KMS-11 (cell line): Measurements from ENCODE around the gene LRFN3.

ENCODE experiments used
- H2AFZ ChIP-seq: fragments of 200-600 bp; sonication (generic); 2 replicates; pipeline ENCODE4 v1.6.1; 2016; ENCODE audit warnings: antibody characterized with exemption, mixed run types, low read depth
- H3K27ac ChIP-seq: fragments of 200-600 bp; sonication (generic); 2 replicates; pipeline ENCODE4 v1.6.1; 2016; ENCODE audit warnings: mild to moderate bottlenecking, mixed run types
- H3K27me3 ChIP-seq: fragments of 200-600 bp; sonication (generic); 2 replicates; pipeline ENCODE4 v1.6.1; 2017; ENCODE audit warnings: mild to moderate bottlenecking, low read depth, mixed run types, moderate library complexity; ENCODE audit not compliant: insufficient read depth
- H3K36me3 ChIP-seq: fragments of 200-600 bp; sonication (generic); 2 replicates; pipeline ENCODE4 v1.6.1; 2017; ENCODE audit warnings: mild to moderate bottlenecking, mixed run types; ENCODE audit not compliant: insufficient read depth
- H3K4me1 ChIP-seq: fragments of 200-600 bp; sonication (generic); 2 replicates; pipeline ENCODE4 v1.6.1; 2016; ENCODE audit warnings: mild to moderate bottlenecking, low read depth, mixed run types; ENCODE audit not compliant: poor library complexity, severe bottlenecking
- H3K4me2 ChIP-seq: fragments of 200-600 bp; sonication (generic); 2 replicates; pipeline ENCODE4 v1.7.0; 2016; ENCODE audit warnings: mild to moderate bottlenecking, mixed run types
- H3K4me3 ChIP-seq: fragments of 200-600 bp; sonication (generic); IDR thresholded peaks from 2 replicates; pipeline ENCODE4 v1.6.1; 2017; ENCODE audit warnings: low read depth, low read length, mixed read lengths; ENCODE audit not compliant: insufficient read depth
- H3K79me2 ChIP-seq: fragments of 200-600 bp; sonication (generic); 2 replicates; pipeline ENCODE4 v1.6.1; 2016; ENCODE audit warnings: low read depth, mixed run types; ENCODE audit not compliant: insufficient read depth
- H3K9ac ChIP-seq: fragments of 200-600 bp; sonication (generic); 2 replicates; pipeline ENCODE4 v1.6.1; 2016; ENCODE audit warnings: mild to moderate bottlenecking, mixed run types
- H4K20me1 ChIP-seq: fragments of 200-600 bp; sonication (generic); 2 replicates; pipeline ENCODE4 v1.6.1; 2016; ENCODE audit warnings: mild to moderate bottlenecking, mixed run types; ENCODE audit not compliant: insufficient read depth
- TF ChIP-seq, protein P1 (sequence below): fragments of 200-600 bp; sonication (generic); conservative IDR thresholded peaks from 2 replicates; pipeline ENCODE4 v1.6.1; 2017; ENCODE audit warnings: low read depth, mild to moderate bottlenecking, antibody characterized with exemption, low read length, moderate library complexity, mixed read lengths

Gene LRFN3

DNA sequence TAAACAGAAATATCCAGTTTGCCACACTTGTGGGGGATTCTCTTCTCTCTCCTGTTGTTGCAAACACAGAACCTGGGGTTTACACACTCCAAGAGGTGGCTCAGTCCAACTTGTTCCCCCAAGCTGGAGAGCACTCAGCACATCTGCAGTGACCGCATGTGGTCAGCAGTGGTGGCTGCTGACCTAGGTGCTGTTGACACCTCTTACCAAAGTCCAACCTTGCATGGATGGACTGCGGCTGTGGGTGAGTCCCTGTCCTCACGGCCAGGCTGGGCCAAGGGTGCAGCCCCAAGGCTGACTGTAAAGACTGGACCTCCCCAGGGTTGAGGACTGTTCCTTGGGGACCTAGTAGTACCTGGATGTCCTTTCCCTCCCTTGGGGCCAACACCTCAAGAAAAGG is 6.1 kb downstream of the LRFN3 start:
- H3K4me2 ChIP-seq, result no peak overlapping the region
- no peak overlapping the region for H3K27ac ChIP-seq
- no peaks in the 10 kb centered on the region for H3K36me3 ChIP-seq
- H3K27me3 ChIP-seq, result no peaks in the 10 kb centered on the region
- H3K79me2 ChIP-seq, result no peaks in the 10 kb centered on the region
- no peaks in the 10 kb centered on the region for H4K20me1 ChIP-seq
- TF ChIP-seq, protein P1, sequence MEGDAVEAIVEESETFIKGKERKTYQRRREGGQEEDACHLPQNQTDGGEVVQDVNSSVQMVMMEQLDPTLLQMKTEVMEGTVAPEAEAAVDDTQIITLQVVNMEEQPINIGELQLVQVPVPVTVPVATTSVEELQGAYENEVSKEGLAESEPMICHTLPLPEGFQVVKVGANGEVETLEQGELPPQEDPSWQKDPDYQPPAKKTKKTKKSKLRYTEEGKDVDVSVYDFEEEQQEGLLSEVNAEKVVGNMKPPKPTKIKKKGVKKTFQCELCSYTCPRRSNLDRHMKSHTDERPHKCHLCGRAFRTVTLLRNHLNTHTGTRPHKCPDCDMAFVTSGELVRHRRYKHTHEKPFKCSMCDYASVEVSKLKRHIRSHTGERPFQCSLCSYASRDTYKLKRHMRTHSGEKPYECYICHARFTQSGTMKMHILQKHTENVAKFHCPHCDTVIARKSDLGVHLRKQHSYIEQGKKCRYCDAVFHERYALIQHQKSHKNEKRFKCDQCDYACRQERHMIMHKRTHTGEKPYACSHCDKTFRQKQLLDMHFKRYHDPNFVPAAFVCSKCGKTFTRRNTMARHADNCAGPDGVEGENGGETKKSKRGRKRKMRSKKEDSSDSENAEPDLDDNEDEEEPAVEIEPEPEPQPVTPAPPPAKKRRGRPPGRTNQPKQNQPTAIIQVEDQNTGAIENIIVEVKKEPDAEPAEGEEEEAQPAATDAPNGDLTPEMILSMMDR, result no peak
- no peak overlapping the region for H3K4me3 ChIP-seq
- H3K4me1 ChIP-seq, result peaks cover 10% of the 10 kb centered on the region
- no peak overlapping the region for H3K9ac ChIP-seq
- H2AFZ ChIP-seq, result no peak overlapping the region

DNA sequence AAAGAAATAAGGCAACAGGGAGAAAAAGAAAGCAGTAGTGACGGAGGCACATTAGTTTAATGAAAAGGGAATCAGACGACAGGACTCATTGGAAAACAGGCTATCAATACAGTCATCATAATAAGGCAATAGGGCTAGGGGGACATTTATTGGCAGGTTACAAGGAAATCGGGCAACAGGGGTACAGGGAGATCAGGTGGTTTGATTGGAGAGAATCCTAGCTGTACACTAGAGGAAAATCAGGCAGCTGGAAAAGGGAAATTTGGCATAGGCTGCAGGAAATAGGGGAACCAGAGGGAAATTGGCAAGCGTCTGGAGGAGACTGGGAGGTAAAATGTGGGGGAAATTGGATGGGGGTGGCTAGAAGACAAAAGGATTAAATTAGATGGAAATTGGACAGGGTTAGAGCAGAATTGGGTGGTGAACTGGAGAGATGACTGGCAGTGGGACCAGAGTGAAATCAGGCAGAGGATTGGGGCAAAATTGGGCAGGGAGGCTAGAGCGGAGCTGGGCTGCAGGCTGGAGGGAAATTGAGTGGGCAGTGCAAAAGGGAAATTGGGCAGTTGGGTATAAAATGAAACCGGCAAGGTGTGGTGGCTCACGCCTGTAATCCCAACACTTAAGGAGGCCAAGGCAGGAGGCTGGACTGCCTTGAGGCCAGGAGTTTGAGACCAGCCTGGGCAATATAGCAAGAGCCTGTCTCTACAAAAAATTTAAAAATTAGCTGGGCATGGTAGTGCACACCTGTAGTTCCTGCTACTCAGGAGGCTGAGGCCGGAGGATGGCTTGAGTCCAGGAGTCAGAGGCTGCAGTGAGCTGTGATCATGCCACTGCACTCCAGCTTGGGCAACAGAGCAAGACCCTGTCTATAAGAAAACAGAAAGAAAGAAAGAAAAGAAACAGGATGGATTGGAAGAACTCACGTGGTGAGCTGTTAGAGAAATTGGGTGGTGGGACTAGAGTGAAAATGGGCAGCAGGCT is 7.4 kb downstream of the LRFN3 start:
- no peak overlapping the region for H3K4me3 ChIP-seq
- no peaks in the 10 kb centered on the region for H3K79me2 ChIP-seq
- H3K4me2 ChIP-seq, result no peak overlapping the region
- H4K20me1 ChIP-seq, result no peaks in the 10 kb centered on the region
- no peak overlapping the region for H3K27ac ChIP-seq
- no peaks in the 10 kb centered on the region for H3K27me3 ChIP-seq
- TF ChIP-seq, protein P1, result no peak
- H3K4me1 ChIP-seq, result no peaks in the 10 kb centered on the region
- H2AFZ ChIP-seq, result no peak overlapping the region
- no peaks in the 10 kb centered on the region for H3K36me3 ChIP-seq
- no peak overlapping the region for H3K9ac ChIP-seq

DNA sequence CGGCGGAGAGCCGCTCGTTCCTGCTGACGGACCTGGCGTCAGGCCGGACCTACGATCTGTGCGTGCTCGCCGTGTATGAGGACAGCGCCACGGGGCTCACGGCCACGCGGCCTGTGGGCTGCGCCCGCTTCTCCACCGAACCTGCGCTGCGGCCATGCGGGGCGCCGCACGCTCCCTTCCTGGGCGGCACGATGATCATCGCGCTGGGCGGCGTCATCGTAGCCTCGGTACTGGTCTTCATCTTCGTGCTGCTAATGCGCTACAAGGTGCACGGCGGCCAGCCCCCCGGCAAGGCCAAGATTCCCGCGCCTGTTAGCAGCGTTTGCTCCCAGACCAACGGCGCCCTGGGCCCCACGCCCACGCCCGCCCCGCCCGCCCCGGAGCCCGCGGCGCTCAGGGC is 8.4 kb downstream of the LRFN3 start:
- TF ChIP-seq, protein P1, result no peak
- Histone ChIP-seq H3K36me3 (no peaks in the 10 kb centered on the region), H3K27me3 (no peaks in the 10 kb centered on the region), H3K27ac (no peak overlapping the region), H3K4me1 (no peaks in the 10 kb centered on the region), H2AFZ (no peak overlapping the region), H3K4me3 (no peak overlapping the region), H3K4me2 (no peak overlapping the region), H3K79me2 (no peaks in the 10 kb centered on the region), H3K9ac (no peak overlapping the region), H4K20me1 (no peaks in the 10 kb centered on the region)

DNA sequence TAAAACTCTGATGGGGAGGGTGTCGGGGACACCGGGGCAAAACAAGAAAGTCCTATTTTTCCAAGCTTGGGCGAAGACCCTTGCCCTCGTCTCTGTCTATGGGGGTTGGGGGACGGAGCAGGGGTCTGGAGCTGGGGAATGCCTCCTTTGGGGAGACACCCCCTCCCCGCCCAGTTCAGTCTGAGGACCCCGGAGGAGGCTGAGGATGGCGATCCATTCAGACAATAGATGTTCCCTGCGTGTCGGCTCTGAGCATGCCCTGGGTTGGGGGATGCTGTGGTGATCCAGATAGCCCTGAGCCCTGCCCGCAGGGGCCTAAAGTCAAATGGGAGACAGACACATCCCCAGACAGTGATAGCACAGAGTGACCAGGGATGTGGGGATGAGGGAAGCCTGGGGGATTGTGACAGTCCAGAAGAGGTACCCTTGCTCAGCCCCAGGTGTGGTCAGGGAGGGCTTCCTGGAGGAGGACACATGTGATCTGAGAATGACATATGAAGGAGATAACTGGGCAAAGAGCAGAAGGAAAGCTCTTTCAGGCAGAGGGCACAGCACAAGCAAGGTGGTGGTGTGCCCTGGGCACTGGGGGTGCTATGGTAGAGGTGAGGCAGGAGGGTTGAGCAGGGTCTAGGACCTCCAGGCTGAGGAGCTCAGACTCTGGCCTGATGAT is 9.1 kb downstream of the LRFN3 start:
- Histone ChIP-seq H3K4me1 (no peaks in the 10 kb centered on the region), H3K79me2 (no peaks in the 10 kb centered on the region), H3K27me3 (no peaks in the 10 kb centered on the region; the same call in 1 of the 2 replicates), H3K4me2 (no peak overlapping the region), H4K20me1 (no peaks in the 10 kb centered on the region), H3K4me3 (no peak overlapping the region), H3K36me3 (no peaks in the 10 kb centered on the region), H3K9ac (no peak overlapping the region), H2AFZ (no peak overlapping the region), H3K27ac (no peak overlapping the region)
- TF ChIP-seq, protein P1, result no peak
